Activated B cell treated with CpG ODN at 0.5 μM for 24 hours (primary cell): ENCODE results near the gene PROM1. TPM values are rescaled to one million over a fixed set of nuclear protein-coding genes. Genes with fewer than 3 reads are reported as not detected.

ENCODE experiments used
- ATAC-seq: fragments of 200-7000 bp; cut with Tn5 transposase; one replicate; pipeline ENCODE4 v1.10.0; 2021; ENCODE audit warnings: low read depth, mild to moderate bottlenecking, moderate library complexity
- CTCF ChIA-PET: fragments of 350-600 bp; sonication (Branson Sonifier 250); formaldehyde crosslinking; loops from one replicate; lab custom pipeline; 2021; ENCODE audit warnings: antibody characterized with exemption; lab: Charles Lee
- POLR2A ChIA-PET: fragments of 350-600 bp; sonication (Branson Sonifier 250); formaldehyde crosslinking; loops from one replicate; lab custom pipeline; 2021; ENCODE audit warnings: antibody characterized with exemption; lab: Charles Lee
- DNase-seq: peaks from one replicate; pipeline ENCODE4 v3.0.0; 2022
- H3K27ac Mint-ChIP-seq: one replicate; pipeline ENCODE4 v1.8.0; 2020; ENCODE audit warnings: mixed read lengths
- H3K27me3 Mint-ChIP-seq: one replicate; pipeline ENCODE4 v1.8.0; 2021; ENCODE audit warnings: mixed read lengths
- H3K36me3 Mint-ChIP-seq: one replicate; pipeline ENCODE4 v1.8.0; 2021; ENCODE audit warnings: low read depth, mixed read lengths
- H3K4me1 Mint-ChIP-seq: one replicate; pipeline ENCODE4 v1.8.0; 2021; ENCODE audit warnings: mixed read lengths
- H3K4me3 Mint-ChIP-seq: one replicate; pipeline ENCODE4 v1.8.0; 2020; ENCODE audit warnings: mild to moderate bottlenecking, mixed read lengths
- H3K9me3 Mint-ChIP-seq: one replicate; pipeline ENCODE4 v1.8.0; 2020; ENCODE audit warnings: mixed read lengths
- intact Hi-C: fragments of 100-400 bp; cut with micrococcal nuclease; formaldehyde crosslinking; loops from one replicate; pipeline ENCODE4 v1.15.1; 2024
- total RNA-seq: library from RNA; stranded (reverse); gene quantifications from 2 replicates; pipeline ENCODE4 v1.2.3, GENCODE V29; 2022
- TF ChIP-seq, protein P1 (sequence below): fragments of 200-600 bp; IDR thresholded peaks from one replicate; pipeline ENCODE4 v1.8.0; 2022; ENCODE audit warnings: antibody characterized with exemption, mild to moderate bottlenecking

Gene PROM1
- total RNA-seq, 1 donor from 2014 or later = not detected

DNA sequence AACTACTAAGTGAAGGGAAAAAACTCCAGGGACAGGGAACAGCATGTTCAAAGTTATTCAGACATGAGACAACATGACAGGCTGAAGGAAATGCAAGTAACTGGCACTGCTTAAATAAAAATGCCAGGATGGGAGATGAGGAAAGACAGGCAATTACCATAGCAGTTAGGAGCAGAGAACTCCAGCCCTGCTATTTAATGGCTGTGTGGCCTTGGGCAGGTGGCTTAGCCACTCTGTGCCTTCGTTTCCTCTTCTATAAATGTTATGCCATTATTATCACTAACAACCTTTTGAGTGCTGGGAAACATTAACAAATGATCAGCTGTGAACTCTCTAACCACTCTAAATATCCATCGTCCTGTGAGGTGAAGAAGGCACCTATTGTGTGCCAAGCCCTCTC lies 32.7 kb downstream of the PROM1 start:
- no peak overlapping the region for H3K4me3 Mint-ChIP-seq
- no peaks in the 10 kb centered on the region for H3K9me3 Mint-ChIP-seq
- peaks cover 12% of the 10 kb centered on the region for H3K4me1 Mint-ChIP-seq
- no peak for DNase-seq
- intact Hi-C loops = no loop called here
- no peaks in the 10 kb centered on the region for H3K36me3 Mint-ChIP-seq
- ATAC-seq = no peak
- peaks cover 13% of the 10 kb centered on the region for H3K27me3 Mint-ChIP-seq
- ChIA-PET CTCF (no interaction called here), POLR2A (no interaction called here)
- TF ChIP-seq, protein P1, sequence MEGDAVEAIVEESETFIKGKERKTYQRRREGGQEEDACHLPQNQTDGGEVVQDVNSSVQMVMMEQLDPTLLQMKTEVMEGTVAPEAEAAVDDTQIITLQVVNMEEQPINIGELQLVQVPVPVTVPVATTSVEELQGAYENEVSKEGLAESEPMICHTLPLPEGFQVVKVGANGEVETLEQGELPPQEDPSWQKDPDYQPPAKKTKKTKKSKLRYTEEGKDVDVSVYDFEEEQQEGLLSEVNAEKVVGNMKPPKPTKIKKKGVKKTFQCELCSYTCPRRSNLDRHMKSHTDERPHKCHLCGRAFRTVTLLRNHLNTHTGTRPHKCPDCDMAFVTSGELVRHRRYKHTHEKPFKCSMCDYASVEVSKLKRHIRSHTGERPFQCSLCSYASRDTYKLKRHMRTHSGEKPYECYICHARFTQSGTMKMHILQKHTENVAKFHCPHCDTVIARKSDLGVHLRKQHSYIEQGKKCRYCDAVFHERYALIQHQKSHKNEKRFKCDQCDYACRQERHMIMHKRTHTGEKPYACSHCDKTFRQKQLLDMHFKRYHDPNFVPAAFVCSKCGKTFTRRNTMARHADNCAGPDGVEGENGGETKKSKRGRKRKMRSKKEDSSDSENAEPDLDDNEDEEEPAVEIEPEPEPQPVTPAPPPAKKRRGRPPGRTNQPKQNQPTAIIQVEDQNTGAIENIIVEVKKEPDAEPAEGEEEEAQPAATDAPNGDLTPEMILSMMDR = no peak
- no peak overlapping the region for H3K27ac Mint-ChIP-seq

- ChIA-PET POLR2A (no interaction called here), CTCF (no interaction called here)
- intact Hi-C loops = no loop called here
- Mint-ChIP-seq H3K4me3 (no peak overlapping the region), H3K27ac (no peak overlapping the region), H3K36me3 (no peaks in the 10 kb centered on the region), H3K9me3 (no peaks in the 10 kb centered on the region), H3K4me1 (peaks cover 8% of the 10 kb centered on the region), H3K27me3 (peaks cover 8% of the 10 kb centered on the region)
- DNase-seq (no peak), ATAC-seq (no peak)
- TF ChIP-seq, protein P1 = no peak
These were observed 33.2 kb downstream of the PROM1 start for GRCh38 chr4:16050669-16051068.

DNA sequence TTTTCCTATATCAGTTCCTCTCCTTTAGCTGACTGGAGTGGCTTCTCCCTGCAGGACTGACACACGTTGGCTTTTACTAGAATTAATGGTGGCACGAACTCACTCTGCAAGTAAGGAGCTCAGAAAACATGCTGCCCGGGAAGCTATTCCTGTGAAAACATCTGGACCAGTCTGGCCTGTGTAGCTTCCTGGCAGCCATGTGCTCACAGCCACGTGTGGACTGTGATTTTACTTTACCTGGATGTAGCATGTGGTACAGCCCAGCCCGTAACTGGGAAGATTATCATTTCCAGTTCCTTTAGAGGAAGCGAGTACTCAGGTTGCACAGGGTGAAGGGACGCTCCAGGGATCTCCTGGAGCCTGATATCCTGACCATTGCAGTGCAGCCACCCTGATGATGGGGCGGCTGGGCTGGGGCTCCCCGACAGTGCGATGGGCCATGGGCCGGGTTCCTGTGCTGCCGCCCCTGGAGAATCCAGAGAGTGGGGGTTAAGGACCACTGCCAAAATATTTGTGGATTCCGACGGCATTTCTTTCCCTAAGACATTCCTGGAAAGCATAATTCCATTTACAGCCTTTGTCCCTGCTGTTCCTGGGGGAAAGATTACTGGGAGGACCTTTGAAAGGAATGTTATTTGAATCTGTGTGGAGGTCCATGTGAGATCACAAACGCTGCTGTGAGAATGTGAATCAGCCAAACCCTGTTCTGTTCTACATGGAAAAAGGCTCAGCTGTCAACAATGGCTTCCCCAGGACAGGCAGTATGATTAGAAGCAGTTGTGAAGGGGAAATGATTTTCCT lies 35.0 kb downstream of the PROM1 start:
- ATAC-seq = no peak
- Mint-ChIP-seq H3K4me3 (no peak overlapping the region), H3K36me3 (no peaks in the 10 kb centered on the region), H3K27ac (no peak overlapping the region), H3K27me3 (peaks cover under 1% of the 10 kb centered on the region), H3K9me3 (no peaks in the 10 kb centered on the region), H3K4me1 (no peaks in the 10 kb centered on the region)
- no peak for DNase-seq
- intact Hi-C loops = no loop called here
- TF ChIP-seq, protein P1 = no peak
- CTCF ChIA-PET = no interaction called here
- POLR2A ChIA-PET = no interaction called here

DNA sequence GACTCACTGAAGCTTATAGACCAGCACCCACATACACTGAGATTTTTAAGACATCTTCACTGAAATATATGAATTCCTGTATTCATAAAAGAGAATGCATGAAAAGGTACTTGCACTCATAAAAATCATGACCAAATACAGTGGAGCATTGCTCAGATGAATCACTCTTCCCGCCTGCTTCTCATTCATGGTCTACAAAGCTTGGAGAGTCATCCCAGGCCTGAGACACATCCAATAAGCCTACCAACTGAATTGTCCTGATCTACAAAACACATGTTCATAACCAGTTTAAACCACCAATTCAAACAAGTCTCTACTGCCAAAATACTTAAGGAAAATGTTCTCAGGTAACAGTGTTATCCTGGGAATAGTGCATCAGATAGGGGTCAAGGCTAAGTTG lies 38.1 kb downstream of the PROM1 start:
- H3K4me3 Mint-ChIP-seq = no peak overlapping the region
- no peak for ATAC-seq
- H3K27ac Mint-ChIP-seq = no peak overlapping the region
- H3K27me3 Mint-ChIP-seq = peaks cover 2% of the 10 kb centered on the region
- no peaks in the 10 kb centered on the region for H3K9me3 Mint-ChIP-seq
- POLR2A ChIA-PET = no interaction called here
- H3K36me3 Mint-ChIP-seq = no peaks in the 10 kb centered on the region
- no peak for DNase-seq
- no peaks in the 10 kb centered on the region for H3K4me1 Mint-ChIP-seq
- TF ChIP-seq, protein P1 = no peak
- CTCF ChIA-PET = no interaction called here
- intact Hi-C loops = no loop called here

DNA sequence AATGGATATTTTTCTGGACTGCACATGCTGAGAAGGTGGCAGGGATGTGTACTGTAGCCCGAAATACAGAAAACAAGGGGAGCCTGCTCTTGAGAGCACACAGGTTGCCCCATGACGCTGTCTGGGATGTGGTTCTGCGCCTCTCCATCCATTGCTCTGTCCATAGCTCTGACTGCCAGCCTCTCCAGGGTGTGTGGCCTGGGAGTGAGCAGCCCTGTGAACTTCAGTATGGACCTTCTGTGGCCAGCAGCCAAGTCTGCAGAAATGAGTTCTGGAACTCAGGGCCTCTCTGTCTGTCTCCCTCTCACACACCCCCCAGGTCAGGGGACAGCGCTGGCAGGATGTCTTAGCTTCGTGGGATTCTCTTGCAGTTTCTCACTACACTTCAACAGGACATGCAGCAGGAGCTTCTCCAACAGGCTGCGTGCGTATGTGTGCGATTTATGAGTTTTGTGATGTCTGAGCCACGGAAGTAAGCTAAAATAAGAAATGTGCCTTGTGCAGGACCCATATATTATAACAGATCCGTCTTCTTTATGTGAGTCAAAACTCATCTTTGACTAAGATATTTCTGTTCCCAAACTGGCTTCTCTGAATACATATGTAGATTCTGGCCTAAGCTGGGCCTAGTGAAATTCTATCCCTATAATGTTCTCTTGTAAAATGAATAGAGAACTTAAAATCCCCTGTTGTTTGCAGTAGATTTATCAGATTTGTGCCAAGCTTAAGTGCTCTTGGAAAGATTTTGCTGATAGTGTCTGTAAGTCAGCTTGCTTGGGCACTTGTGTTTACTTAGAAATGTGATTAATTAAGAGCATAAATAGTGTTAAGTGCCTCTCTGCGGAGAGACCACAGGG lies 40.0 kb downstream of the PROM1 start:
- Mint-ChIP-seq H3K27ac (no peak overlapping the region), H3K4me3 (no peak overlapping the region), H3K27me3 (peaks cover 4% of the 10 kb centered on the region), H3K9me3 (no peaks in the 10 kb centered on the region), H3K4me1 (no peaks in the 10 kb centered on the region), H3K36me3 (no peaks in the 10 kb centered on the region)
- ChIA-PET CTCF (interaction anchor here (0.7 kb wide), 1 partner anchor 112 kb away, joined by 3 read pairs; no protein-coding TSS in a partner anchor), POLR2A (no interaction called here)
- intact Hi-C loops = no loop called here
- TF ChIP-seq, protein P1 = no peak
- no peak for DNase-seq
- no peak for ATAC-seq
